Ramos (cell line): ENCODE data around the gene RNF149.
"Not testable (repeated sequence)": the region's sequence is repeated elsewhere in the genome, so short reads cannot be mapped to it uniquely, and the experiment has no call there.

ENCODE experiments used
- in situ Hi-C: fragments of 300-500 bp; cut with MboI; formaldehyde crosslinking; loops from one replicate; pipeline ENCODE4 v1.14.3; 2022; ENCODE audit warnings: low sequenced_read_pairs; ENCODE audit not compliant: unreplicated experiment

Gene RNF149

DNA sequence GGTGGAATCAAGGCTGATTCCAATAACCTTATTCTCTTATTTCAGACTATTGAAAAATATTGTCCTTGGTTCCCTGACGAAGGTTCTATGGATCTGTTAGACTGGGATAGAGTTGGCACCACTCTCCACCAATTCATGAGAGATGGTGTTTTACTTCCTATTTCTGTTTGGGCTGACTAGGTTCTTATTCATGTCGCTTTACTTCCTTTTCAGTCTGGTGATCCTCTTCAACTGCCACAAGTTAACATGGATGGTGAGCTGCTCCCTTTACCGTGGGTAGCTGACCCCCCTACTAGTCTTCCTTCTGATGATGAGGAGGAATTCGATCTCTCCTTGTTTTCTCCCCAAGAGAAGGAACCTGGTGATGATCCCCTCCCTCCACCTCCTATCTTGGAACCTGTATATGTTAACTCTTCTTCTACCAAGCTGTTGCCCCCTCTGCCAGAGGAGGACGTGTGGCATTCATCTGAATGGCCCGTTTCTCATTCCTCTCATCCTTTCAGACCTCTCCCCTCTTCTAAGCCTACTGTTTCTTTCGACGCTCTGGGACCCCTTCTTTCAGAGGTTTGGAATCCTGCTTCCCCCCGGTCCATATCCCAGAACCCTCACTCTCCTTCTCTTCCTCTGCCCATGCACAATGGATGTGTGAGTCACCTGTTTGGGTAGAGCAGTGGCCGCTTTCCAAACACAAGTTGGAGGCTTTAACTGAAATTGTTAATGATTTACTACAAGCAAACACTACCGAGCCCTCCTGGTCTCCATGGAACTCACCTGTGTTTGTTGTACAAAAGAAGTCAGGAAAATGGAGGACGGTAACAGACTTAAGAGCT, 69.4 kb downstream of the RNF149 start:
- in situ Hi-C loops, result no loop called here

DNA sequence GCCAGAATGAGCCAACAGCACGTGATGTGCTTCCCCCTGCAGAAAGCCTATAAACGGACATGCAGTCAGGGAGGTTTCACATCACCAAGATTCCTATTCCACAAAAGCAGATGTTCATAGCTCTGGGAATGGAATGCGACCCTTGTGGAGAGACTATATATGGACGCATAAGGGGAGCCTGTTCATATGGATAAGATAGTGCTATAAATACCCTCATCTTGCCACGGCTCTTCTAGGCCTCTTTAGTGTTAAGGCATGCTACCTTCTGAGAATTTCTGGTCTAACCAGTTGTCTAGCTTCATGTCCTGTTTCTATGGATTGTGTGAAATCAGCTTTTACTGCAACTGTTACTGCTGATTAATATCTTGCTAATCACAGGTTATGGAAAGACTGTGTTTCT, 70.6 kb downstream of the RNF149 start:
- in situ Hi-C loops, result not testable (repeated sequence)

DNA sequence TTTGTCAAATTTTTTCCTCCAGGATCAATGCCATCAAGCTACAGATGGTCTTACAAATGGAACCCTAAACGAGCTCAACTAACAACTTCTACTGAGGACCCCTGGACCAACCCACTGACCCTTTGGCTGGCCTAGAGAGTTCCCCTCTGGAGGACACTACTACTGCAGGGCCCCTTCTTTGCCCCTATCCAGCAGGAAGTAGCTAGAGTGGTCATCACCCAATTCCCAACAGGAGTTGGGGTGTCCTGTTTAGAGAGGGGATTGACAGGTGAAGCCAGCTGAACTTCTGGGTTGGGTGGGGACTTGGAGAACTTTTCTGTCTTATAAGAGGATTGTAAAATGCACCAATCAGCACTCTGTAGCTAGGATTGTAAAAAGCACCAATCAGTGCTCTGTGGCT, 72.5 kb downstream of the RNF149 start:
- in situ Hi-C loops, result not testable (repeated sequence)

DNA sequence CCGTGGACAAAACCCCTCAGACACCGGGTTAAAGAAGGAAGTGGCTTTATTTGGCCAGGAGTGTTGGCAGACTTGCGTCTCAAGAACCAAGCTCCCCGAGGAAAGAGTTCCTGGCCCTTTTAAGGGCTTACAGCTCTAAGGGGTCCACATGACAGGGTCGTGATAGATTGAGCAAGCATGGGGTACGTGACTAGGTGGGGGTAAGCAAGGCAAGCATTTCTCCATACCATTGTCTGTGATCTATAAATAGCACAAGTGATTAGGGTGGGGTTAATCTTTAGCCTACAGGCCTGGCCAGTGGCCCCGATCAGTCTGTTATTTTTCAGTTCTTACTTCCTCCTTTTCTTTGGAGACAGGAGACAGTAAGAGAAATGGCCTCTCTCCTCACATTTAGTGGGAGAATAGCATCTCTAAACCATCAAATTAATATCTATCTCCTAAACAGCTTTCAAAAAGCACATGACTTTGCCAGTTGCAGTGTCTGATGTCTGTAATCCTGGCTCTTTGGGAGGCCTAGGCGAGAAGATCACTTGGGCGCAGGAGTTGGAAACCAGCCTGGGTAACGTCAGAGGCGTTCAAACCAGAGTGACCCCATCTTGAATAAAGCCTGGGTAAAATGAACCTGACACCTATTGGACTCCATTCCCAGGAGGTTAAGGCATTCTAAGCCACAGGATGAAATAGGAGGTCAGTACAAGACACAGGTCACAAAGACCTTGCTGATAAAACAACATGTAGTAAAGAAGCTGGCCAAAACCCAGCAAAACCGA, 74.1 kb downstream of the RNF149 start:
- in situ Hi-C loops, result no loop called here

DNA sequence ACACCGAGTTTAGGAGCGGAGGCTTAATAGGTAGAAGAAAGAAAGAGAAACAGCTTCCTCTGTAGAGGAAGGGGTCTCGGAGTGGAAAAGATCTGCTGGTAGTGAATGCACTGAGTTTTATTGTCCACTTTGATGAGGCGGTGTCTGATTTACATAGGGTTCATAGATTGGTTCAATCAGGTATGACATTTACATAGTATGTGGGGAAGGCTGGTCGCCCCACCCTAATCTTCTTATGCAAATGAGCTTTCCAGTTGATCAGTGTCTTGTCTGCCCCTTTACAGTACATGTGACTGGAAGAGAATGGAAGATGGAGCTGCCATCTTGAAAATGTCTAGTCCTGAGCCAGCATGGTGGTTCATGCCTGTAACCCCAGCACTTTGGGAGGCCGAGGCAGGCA, 75.7 kb downstream of the RNF149 start:
- in situ Hi-C loops, result no loop called here

DNA sequence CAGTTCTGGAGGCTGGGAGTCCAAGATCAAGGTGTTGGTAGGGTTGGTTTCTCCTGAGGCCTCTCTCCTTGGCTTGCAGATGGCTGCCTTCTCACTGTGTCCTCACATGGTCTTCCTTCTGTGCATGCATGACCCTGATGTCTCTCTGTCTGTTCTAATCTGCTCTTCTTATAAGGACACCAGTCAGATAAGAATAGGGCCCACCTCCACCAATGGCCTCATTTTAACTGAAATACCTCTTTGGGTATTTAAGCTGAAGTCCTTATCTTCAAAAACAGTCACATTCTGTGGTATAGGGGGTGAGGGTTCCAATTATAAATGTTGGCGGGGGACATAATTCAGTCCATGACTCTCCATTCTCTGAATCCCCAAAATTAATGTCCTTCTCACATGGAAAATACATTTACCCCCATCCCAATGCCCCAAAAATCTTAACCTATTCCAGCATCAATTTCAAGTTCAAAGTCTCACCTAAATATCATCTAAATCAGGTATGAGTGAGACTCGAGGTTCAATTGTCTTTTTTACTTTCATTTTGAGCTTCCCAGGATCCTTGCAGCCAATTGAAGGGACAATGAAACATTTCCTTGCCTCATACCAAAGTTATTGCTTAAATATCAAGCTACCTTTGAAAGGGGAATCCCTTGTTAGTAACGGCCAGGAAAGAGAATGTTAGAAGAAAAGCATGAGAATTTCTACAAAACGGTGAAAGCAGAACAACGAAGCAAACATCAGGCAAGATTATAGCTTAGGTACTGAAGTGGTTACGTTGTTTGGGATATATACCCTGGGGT, 76.4 kb downstream of the RNF149 start:
- in situ Hi-C loops, result no loop called here

DNA sequence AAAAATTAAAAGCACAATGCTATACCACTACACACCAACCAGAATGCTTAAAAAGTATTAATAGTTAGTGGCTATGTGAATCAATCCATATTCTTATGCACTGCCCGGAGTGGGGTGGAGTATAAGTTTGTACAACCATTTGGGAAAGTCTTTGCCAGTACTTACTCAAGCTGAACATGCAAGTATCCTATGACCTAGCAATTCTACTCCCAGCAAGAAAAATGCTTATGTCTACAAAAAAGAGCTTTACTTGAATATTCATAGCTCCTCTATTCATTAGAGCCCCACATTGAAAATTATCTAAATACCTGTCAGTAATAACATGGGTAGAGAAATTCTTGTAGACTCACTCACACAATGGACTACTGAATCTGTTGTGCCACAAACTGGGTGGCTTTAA, 77.3 kb downstream of the RNF149 start:
- in situ Hi-C loops, result no loop called here

DNA sequence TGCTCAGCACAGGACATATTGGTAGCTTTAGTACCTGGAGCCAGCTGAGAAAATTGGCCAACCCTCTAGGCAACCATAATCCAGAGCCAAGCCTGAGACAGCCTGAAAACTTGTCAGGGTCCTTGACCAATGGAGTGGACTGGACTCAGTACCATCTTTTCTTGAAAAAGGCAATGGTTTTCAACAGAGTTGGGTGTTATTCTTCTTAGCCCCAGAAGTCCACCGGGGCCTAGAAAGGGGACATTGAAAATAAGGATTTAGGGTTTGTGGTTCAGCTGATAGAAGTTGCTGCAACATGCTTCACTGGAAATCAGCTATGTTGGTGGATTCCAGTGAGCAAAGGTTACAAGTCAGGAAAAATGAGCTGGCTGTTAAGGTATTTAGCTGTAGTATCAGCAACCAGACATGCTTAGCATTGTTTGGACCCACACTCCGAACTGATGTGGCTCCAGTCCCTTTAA, 77.9 kb downstream of the RNF149 start:
- in situ Hi-C loops, result no loop called here
